CD14-positive monocyte (primary cell): ENCODE measurements around the gene LRBA. TPM values are rescaled to one million over a fixed set of nuclear protein-coding genes. Genes with fewer than 3 reads are reported as not detected.
"Not testable (repeated sequence)": the region's sequence is repeated elsewhere in the genome, so short reads cannot be mapped to it uniquely, and the experiment has no call there.

Experiments used
- DNase-seq, 3 donors: peaks; one replicate each; pipeline ENCODE4 v3.0.0-alpha.2; 2011 to 2022
- H2AFZ ChIP-seq: 2 replicates; pipeline ENCODE4 v1.6.0; 2012; ENCODE audit warnings: mild to moderate bottlenecking, low read depth, low read length, inconsistent platforms; ENCODE audit not compliant: insufficient read depth, poor library complexity, severe bottlenecking
- H3K27ac ChIP-seq, 2 donors: 1 replicate in 1 of 2; 2 replicates in 1 of 2; pipeline ENCODE4 v1.5.1; 2012 to 2013; ENCODE audit warnings: low read length in 2 of 2, control low read depth in 1 of 2, inconsistent platforms in 1 of 2, low read depth in 1 of 2, mild to moderate bottlenecking in 1 of 2
- H3K27me3 ChIP-seq, 2 donors: one replicate each; pipeline versions ENCODE4 v1.6.0 to v1.6.1; 2011 to 2013; ENCODE audit warnings: low read length in 2 of 2; ENCODE audit not compliant: control insufficient read depth in 2 of 2, insufficient read depth in 2 of 2
- H3K36me3 ChIP-seq, 2 donors: replicated peaks in 1 of 2; 1 replicate in 1 of 2; 2 replicates in 1 of 2; pipeline versions ENCODE4 v1.5.1 to v1.6.1; 2012 to 2013; ENCODE audit warnings: low read length in 2 of 2, control low read depth in 1 of 2, inconsistent platforms in 1 of 2, mild to moderate bottlenecking in 1 of 2; ENCODE audit not compliant: insufficient read depth in 2 of 2, control insufficient read depth in 1 of 2
- H3K4me1 ChIP-seq, 2 donors: 1 replicate in 1 of 2; 2 replicates in 1 of 2; pipeline versions ENCODE4 v1.5.1 to v1.6.1; 2012 to 2013; ENCODE audit warnings: low read length in 2 of 2, control low read depth in 1 of 2, inconsistent platforms in 1 of 2, mild to moderate bottlenecking in 1 of 2, moderate library complexity in 1 of 2; ENCODE audit not compliant: insufficient read depth in 2 of 2, control insufficient read depth in 1 of 2
- H3K4me2 ChIP-seq: replicated peaks from 2 replicates; pipeline ENCODE3; 2012; ENCODE audit warnings: low read length, moderate library complexity, mild to moderate bottlenecking; ENCODE audit not compliant: poor library complexity, severe bottlenecking; ENCODE audit errors: extremely low read depth
- H3K4me3 ChIP-seq, 3 experiments: fragments of 200-600 bp in 1 of 3; sonication (generic) in 1 of 3; replicated peaks in 1 of 3; 1 replicate in 2 of 3; 2 replicates in 1 of 3; pipeline ENCODE4 v1.5.1; 2011 to 2013; ENCODE audit warnings: low read length in 3 of 3, mild to moderate bottlenecking in 3 of 3, control low read depth in 2 of 3, low read depth in 2 of 3, inconsistent platforms in 1 of 3, moderate library complexity in 1 of 3
- H3K79me2 ChIP-seq: 2 replicates; pipeline ENCODE4 v1.6.0; 2012; ENCODE audit warnings: mild to moderate bottlenecking, control low read depth, inconsistent platforms, low read length, moderate library complexity; ENCODE audit not compliant: insufficient read depth
- H3K9ac ChIP-seq: 2 replicates; pipeline ENCODE4 v1.6.0; 2017; ENCODE audit warnings: low read length, mild to moderate bottlenecking; ENCODE audit not compliant: insufficient read depth, poor library complexity, severe bottlenecking
- H3K9me3 ChIP-seq, 2 donors: replicated peaks in 1 of 2; 1 replicate in 1 of 2; 2 replicates in 1 of 2; pipeline versions ENCODE4 v1.5.1 to v1.6.1; 2012 to 2013; ENCODE audit warnings: low read length in 2 of 2, control low read depth in 1 of 2; ENCODE audit not compliant: control insufficient read depth in 1 of 2, insufficient read depth in 1 of 2
- H4K20me1 ChIP-seq: 2 replicates; pipeline ENCODE4 v1.6.0; 2012; ENCODE audit warnings: mild to moderate bottlenecking, low read length, control low read depth, moderate library complexity; ENCODE audit not compliant: insufficient read depth
- H3K27ac Mint-ChIP-seq, 7 donors: one replicate each; pipeline ENCODE4 v1.8.0; 2020; ENCODE audit warnings: mild to moderate bottlenecking in 7 of 7, mixed read lengths in 7 of 7, moderate library complexity in 6 of 7, inconsistent platforms in 2 of 7
- H3K27me3 Mint-ChIP-seq, 3 donors: one replicate each; pipeline ENCODE4 v1.8.0; 2021 to 2022; ENCODE audit warnings: low read depth in 3 of 3, mild to moderate bottlenecking in 3 of 3, mixed read lengths in 3 of 3, moderate library complexity in 3 of 3, inconsistent platforms in 1 of 3
- H3K36me3 Mint-ChIP-seq, 2 donors: one replicate each; pipeline ENCODE4 v1.8.0; 2020; ENCODE audit warnings: mixed read lengths in 2 of 2, inconsistent platforms in 1 of 2, mild to moderate bottlenecking in 1 of 2
- H3K4me1 Mint-ChIP-seq: one replicate; pipeline ENCODE4 v1.8.0; 2020; ENCODE audit warnings: mild to moderate bottlenecking, mixed read lengths
- H3K4me3 Mint-ChIP-seq, 2 donors: one replicate each; pipeline ENCODE4 v1.8.0; 2020; ENCODE audit warnings: mild to moderate bottlenecking in 2 of 2, mixed read lengths in 2 of 2, moderate library complexity in 1 of 2
- H3K9me3 Mint-ChIP-seq, 7 donors: one replicate each; pipeline ENCODE4 v1.8.0; 2020 to 2022; ENCODE audit warnings: mixed read lengths in 7 of 7, mild to moderate bottlenecking in 6 of 7, moderate library complexity in 6 of 7, inconsistent platforms in 2 of 7
- CTCF ChIP-seq: fragments of 200-600 bp; IDR thresholded peaks from one replicate; pipeline ENCODE4 v1.8.0; 2022; ENCODE audit warnings: antibody characterized with exemption, mild to moderate bottlenecking
- WGBS: methylation state at CpG from one replicate; pipeline ENCODE4 v1.1.5; 2013; ENCODE audit warnings: missing lambda C conversion rate; ENCODE audit not compliant: insufficient coverage; 5-methylcytosine and 5-hydroxymethylcytosine counted together
- intact Hi-C, 2 donors: fragments of 100-400 bp; cut with micrococcal nuclease; formaldehyde crosslinking; loops; one replicate each; pipeline versions ENCODE4 v1.15.0 to v1.15.1; 2023
- polyA plus RNA-seq, 3 donors: library from polyadenylated mRNA; depleted of rRNA in 1 of 3; unstranded in 2 of 3; stranded (reverse) in 1 of 3; fragments of 300-500 nt in 2 of 3; fragments of >200 nt in 1 of 3; fragmentation: Illumina TruSeq in 2 of 3; gene quantifications; 1 replicate in 2 of 3; 2 replicates in 1 of 3; pipeline ENCODE4 v1.2.3, GENCODE V29; 2012 to 2021

The LRBA gene
- polyA plus RNA-seq, 3 donors: 1.5 to 5.5 (median 4.4) TPM

DNA sequence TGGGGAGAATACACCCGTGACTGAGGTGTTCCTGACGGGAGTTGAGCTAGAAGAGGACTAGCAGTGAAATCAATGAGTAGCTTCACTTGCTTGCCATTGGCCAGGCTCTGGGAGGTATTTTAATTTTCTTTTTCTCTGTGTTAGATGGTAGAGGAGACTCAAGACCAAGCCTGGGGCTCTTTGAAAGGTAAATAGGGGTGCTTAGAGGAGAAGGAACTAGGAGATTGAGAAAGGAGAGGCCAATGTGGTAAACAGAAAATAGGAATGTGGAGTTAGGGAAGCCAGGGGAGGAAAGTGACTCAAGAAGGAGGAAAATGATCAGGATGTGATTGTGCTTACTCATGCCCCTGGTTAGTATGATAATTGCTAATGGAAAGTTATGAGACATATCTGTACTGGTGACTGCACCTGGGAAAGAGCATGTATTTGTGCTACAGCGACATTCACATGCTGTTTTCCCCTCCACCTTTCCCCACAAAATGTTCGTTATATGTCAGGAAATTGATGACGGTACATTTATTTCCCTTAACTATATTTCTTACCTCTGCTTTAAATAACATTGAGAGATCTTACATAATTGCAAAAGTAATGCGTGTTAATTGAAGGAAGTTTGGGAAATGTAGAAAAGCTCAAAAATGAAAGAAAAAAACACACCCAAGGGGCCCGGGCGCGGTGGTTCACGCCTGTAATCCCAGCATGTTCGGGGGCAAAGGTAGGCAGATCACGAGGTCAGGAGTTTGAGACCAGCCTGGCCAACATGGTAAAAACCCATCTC is 16.9 kb upstream of the LRBA start:
- H3K27ac Mint-ChIP-seq: peak overlapping the region in 2 of 7 donors; percentile 7 to 51
- intact Hi-C loops: no loop called here
- Histone ChIP-seq H3K27ac (no peak overlapping the region), H3K9ac (no peak overlapping the region), H3K4me2 (peak overlapping the region; percentile 61), H3K79me2 (no peaks in the 10 kb centered on the region), H3K36me3 (no peaks in the 10 kb centered on the region), H2AFZ (peak overlapping the region; percentile 41), H3K4me3 (peak overlapping the region in 2 of 3 experiments; percentile 9 to 60), H3K4me1 (peaks cover 9 to 10% of the 10 kb centered on the region in 2 donors), H3K27me3 (no peaks in the 10 kb centered on the region), H4K20me1 (no peaks in the 10 kb centered on the region), H3K9me3 (no peaks in the 10 kb centered on the region)
- TF ChIP-seq CTCF: no peak
- H3K9me3 Mint-ChIP-seq: peaks cover 0 to 2% (median 0%) of the 10 kb centered on the region in 7 donors
- peak overlapping the region; percentile 59 to 86 for H3K4me3 Mint-ChIP-seq
- peak in 2 of 3 donors; percentile 5 to 10 for DNase-seq
- no peaks in the 10 kb centered on the region for H3K27me3 Mint-ChIP-seq
- H3K36me3 Mint-ChIP-seq: no peaks in the 10 kb centered on the region
- peaks cover 22% of the 10 kb centered on the region for H3K4me1 Mint-ChIP-seq
- WGBS: 57% methylated on average over 2 of the region's 12 CpGs

DNA sequence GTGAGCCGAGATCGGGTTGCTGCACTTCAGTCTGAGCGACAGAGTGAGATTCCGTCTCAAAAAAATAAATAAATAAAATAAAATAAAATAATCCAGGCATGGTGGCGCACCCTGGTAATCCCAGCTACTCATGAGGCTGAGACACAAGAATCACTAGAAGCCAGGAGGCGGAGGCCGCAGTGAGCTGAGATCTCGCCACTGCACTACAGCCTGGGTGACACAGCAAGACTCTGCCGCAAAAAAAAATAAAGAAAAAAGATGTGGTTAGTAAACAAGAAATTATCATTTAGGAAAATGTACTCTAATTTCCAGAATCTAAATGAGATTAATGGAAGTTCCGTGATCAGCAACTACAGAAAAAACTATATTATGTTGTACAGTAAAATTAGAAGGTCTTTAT is 14.5 kb upstream of the LRBA start:
- peaks cover 9 to 10% of the 10 kb centered on the region in 2 donors for H3K4me1 ChIP-seq
- no peaks in the 10 kb centered on the region for H3K36me3 ChIP-seq
- H3K4me2 ChIP-seq: no peak overlapping the region
- no peaks in the 10 kb centered on the region for H3K9me3 ChIP-seq
- no peaks in the 10 kb centered on the region for H3K79me2 ChIP-seq
- H2AFZ ChIP-seq: no peak overlapping the region
- H3K4me3 ChIP-seq: no peak overlapping the region
- TF ChIP-seq CTCF: no peak
- Mint-ChIP-seq H3K9me3 (peaks cover 0 to 5% (median 0%) of the 10 kb centered on the region in 7 donors), H3K36me3 (no peaks in the 10 kb centered on the region), H3K4me3 (no peak overlapping the region), H3K27me3 (no peaks in the 10 kb centered on the region), H3K27ac (no peak overlapping the region), H3K4me1 (peaks cover 14% of the 10 kb centered on the region)
- 79% methylated on average over 4 of the region's 10 CpGs for WGBS
- DNase-seq: no peak
- no peaks in the 10 kb centered on the region for H4K20me1 ChIP-seq
- intact Hi-C loops: no loop called here
- H3K27me3 ChIP-seq: no peaks in the 10 kb centered on the region
- no peak overlapping the region for H3K9ac ChIP-seq
- H3K27ac ChIP-seq: no peak overlapping the region

DNA sequence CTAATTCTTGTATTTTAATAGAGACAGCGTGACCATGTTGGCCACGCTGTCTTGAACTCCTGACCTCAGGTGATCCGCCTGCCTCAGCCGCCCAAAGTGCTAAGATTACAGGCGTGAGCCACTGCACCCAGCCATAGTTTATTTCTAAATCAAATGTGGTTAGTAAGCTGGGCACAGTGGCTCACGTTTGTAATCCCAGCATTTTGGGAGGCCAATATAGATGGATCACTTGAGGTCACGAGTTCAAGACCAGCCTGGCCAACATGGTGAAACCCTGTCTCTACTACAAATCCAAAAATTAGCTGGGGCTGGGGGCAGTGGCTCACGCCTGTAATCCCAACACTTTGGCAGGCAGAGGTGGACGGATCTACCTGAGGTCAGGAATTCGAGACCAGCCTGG is 13.9 kb upstream of the LRBA start:
- H3K4me3 Mint-ChIP-seq, H3K4me2 ChIP-seq, DNase-seq, H3K4me1 ChIP-seq, H3K27me3 ChIP-seq, intact Hi-C loops, H2AFZ ChIP-seq, H3K9me3 Mint-ChIP-seq, H3K27ac ChIP-seq, H3K27ac Mint-ChIP-seq, H4K20me1 ChIP-seq, H3K27me3 Mint-ChIP-seq, H3K9me3 ChIP-seq, H3K79me2 ChIP-seq, H3K36me3 ChIP-seq, H3K4me3 ChIP-seq, H3K36me3 Mint-ChIP-seq, H3K9ac ChIP-seq: not testable (repeated sequence)
- H3K4me1 Mint-ChIP-seq: peaks cover 14% of the 10 kb centered on the region
- WGBS: 74% methylated on average over 5 of the region's 10 CpGs
